Neural cell (in vitro differentiated cells): ENCODE results near the gene MPC2.

Experiments used
- EP300 ChIP-seq: fragments of 450-650 bp; conservative IDR thresholded peaks from 2 replicates; pipeline ENCODE4 v1.6.1; 2014; ENCODE audit warnings: antibody characterized with exemption, mild to moderate bottlenecking, moderate library complexity; ENCODE audit not compliant: poor library complexity, severe bottlenecking
- EZH2 ChIP-seq: fragments of 200-600, 300-800 bp; shearing (Covaris generic), sonication (generic); IDR thresholded peaks from 2 replicates; pipeline ENCODE4 v1.6.1; 2014; ENCODE audit warnings: antibody characterized with exemption, low read length, borderline replicate concordance, mild to moderate bottlenecking; ENCODE audit not compliant: insufficient read depth, poor library complexity, severe bottlenecking
- MXI1 ChIP-seq: fragments of 450-650 bp; conservative IDR thresholded peaks from 2 replicates; pipeline ENCODE4 v1.6.1; 2014; ENCODE audit warnings: antibody characterized with exemption, mild to moderate bottlenecking; ENCODE audit not compliant: poor library complexity, severe bottlenecking
- POLR2AphosphoS5 ChIP-seq: IDR thresholded peaks from 2 replicates; pipeline ENCODE4 v1.6.1; 2012
- RAD21 ChIP-seq: fragments of 450-650 bp; conservative IDR thresholded peaks from 2 replicates; pipeline ENCODE4 v1.6.1; 2014; ENCODE audit warnings: antibody characterized with exemption, mild to moderate bottlenecking, moderate library complexity
- SMC3 ChIP-seq: fragments of 450-650 bp; conservative IDR thresholded peaks from 2 replicates; pipeline ENCODE4 v1.6.1; 2014; ENCODE audit warnings: antibody characterized with exemption, mild to moderate bottlenecking, moderate library complexity; ENCODE audit not compliant: poor library complexity
- TAF1 ChIP-seq: IDR thresholded peaks from 2 replicates; pipeline ENCODE4 v1.6.1; 2012; ENCODE audit warnings: low read depth
- TF ChIP-seq, protein P1 (sequence below): fragments of 450-650 bp; IDR thresholded peaks from 2 replicates; pipeline ENCODE4 v1.5.1; 2014; ENCODE audit warnings: antibody characterized with exemption, mild to moderate bottlenecking, moderate library complexity; ENCODE audit not compliant: poor library complexity, severe bottlenecking
- TF ChIP-seq, protein P2 (sequence below): IDR thresholded peaks from 2 replicates; pipeline ENCODE4 v1.6.1; 2012; ENCODE audit warnings: borderline replicate concordance

DNA sequence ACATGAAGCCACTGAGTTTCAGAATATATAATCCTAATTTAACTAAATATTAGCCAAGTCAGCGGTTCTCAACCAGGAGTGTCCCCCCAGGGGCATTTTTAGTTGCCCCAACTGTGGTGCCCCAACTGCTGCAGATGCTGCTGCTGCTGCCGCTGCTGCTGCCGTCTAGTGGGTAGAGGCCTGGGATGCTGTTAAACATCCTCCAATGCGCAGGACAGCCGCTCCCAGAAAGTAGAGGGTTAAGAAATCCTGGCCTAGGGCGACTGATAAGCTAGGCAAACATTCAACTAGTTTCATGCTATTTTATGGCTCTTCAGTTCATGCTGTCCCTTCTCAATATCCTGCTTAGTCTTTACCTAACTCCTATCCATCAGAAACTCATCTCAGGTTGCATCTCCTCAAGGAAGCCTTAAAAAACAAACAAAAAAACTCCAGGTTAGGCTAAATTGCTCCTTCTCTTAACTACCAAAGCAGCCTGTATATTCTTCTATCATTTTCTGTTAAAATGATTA is 10.3 kb downstream of the MPC2 start:
- no peak for TF ChIP-seq POLR2AphosphoS5
- TF ChIP-seq RAD21: no peak
- no peak for TF ChIP-seq EP300
- TF ChIP-seq, protein P1, sequence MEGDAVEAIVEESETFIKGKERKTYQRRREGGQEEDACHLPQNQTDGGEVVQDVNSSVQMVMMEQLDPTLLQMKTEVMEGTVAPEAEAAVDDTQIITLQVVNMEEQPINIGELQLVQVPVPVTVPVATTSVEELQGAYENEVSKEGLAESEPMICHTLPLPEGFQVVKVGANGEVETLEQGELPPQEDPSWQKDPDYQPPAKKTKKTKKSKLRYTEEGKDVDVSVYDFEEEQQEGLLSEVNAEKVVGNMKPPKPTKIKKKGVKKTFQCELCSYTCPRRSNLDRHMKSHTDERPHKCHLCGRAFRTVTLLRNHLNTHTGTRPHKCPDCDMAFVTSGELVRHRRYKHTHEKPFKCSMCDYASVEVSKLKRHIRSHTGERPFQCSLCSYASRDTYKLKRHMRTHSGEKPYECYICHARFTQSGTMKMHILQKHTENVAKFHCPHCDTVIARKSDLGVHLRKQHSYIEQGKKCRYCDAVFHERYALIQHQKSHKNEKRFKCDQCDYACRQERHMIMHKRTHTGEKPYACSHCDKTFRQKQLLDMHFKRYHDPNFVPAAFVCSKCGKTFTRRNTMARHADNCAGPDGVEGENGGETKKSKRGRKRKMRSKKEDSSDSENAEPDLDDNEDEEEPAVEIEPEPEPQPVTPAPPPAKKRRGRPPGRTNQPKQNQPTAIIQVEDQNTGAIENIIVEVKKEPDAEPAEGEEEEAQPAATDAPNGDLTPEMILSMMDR: no peak
- TF ChIP-seq EZH2: no peak
- TF ChIP-seq MXI1: no peak
- no peak for TF ChIP-seq TAF1
- TF ChIP-seq SMC3: no peak
- TF ChIP-seq, protein P2, sequence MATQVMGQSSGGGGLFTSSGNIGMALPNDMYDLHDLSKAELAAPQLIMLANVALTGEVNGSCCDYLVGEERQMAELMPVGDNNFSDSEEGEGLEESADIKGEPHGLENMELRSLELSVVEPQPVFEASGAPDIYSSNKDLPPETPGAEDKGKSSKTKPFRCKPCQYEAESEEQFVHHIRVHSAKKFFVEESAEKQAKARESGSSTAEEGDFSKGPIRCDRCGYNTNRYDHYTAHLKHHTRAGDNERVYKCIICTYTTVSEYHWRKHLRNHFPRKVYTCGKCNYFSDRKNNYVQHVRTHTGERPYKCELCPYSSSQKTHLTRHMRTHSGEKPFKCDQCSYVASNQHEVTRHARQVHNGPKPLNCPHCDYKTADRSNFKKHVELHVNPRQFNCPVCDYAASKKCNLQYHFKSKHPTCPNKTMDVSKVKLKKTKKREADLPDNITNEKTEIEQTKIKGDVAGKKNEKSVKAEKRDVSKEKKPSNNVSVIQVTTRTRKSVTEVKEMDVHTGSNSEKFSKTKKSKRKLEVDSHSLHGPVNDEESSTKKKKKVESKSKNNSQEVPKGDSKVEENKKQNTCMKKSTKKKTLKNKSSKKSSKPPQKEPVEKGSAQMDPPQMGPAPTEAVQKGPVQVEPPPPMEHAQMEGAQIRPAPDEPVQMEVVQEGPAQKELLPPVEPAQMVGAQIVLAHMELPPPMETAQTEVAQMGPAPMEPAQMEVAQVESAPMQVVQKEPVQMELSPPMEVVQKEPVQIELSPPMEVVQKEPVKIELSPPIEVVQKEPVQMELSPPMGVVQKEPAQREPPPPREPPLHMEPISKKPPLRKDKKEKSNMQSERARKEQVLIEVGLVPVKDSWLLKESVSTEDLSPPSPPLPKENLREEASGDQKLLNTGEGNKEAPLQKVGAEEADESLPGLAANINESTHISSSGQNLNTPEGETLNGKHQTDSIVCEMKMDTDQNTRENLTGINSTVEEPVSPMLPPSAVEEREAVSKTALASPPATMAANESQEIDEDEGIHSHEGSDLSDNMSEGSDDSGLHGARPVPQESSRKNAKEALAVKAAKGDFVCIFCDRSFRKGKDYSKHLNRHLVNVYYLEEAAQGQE: no peak
